Fibroblast of villous mesenchyme (primary cell): ENCODE results near the gene RNASE11. TPM values are rescaled to one million over a fixed set of nuclear protein-coding genes. Genes with fewer than 3 reads are reported as not detected.

Experiments used
- DNase-seq: peaks from one replicate; pipeline ENCODE4 v3.0.0-alpha.2; 2010; ENCODE audit warnings: low read depth
- H3K4me3 ChIP-seq: 2 replicates; pipeline ENCODE4 v1.5.1; 2011; ENCODE audit warnings: low read depth, mild to moderate bottlenecking, low read length
- CTCF ChIP-seq: IDR thresholded peaks from 2 replicates; pipeline ENCODE4 v1.5.1; 2012; ENCODE audit warnings: low read depth, mild to moderate bottlenecking, low read length; ENCODE audit not compliant: insufficient read depth
- total RNA-seq: library from RNA; depleted of rRNA; stranded (reverse); fragments of >200 nt; gene quantifications from 2 replicates; pipeline ENCODE4 v1.2.3, GENCODE V29; 2012

The RNASE11 gene
- total RNA-seq, 1 donor, result not detected

- H3K4me3 ChIP-seq, result no peak overlapping the region
- no peak for TF ChIP-seq CTCF
- DNase-seq, result no peak
Measured at GRCh38 chr14:20607617-20608016, 19.8 kb upstream of the RNASE11 start.

GRCh38 chr14:20606902-20607242 is 19.1 kb upstream of the RNASE11 start:
- TF ChIP-seq CTCF, result no peak
- no peak overlapping the region for H3K4me3 ChIP-seq
- DNase-seq, result no peak

GRCh38 chr14:20606190-20606901 is 18.5 kb upstream of the RNASE11 start:
- DNase-seq, result peak; percentile 35
- TF ChIP-seq CTCF, result peak; percentile 69
- H3K4me3 ChIP-seq, result no peak overlapping the region

- DNase-seq, result no peak
- H3K4me3 ChIP-seq, result no peak overlapping the region
- no peak for TF ChIP-seq CTCF
Measured at GRCh38 chr14:20603813-20604690, 16.3 kb upstream of the RNASE11 start.

GRCh38 chr14:20602583-20602982 is 14.8 kb upstream of the RNASE11 start:
- DNase-seq, result no peak
- H3K4me3 ChIP-seq, result no peak overlapping the region
- TF ChIP-seq CTCF, result no peak

GRCh38 chr14:20601522-20601921 is 13.7 kb upstream of the RNASE11 start:
- DNase-seq, result no peak
- no peak for TF ChIP-seq CTCF
- H3K4me3 ChIP-seq, result no peak overlapping the region
